B cell (primary cell): ENCODE measurements around the gene SLC25A21. TPM values are rescaled to one million over a fixed set of nuclear protein-coding genes. Genes with fewer than 3 reads are reported as not detected.

ENCODE experiments used
- ATAC-seq: fragments of 200-7000 bp; cut with Tn5 transposase; one replicate; pipeline ENCODE4 v1.10.0; 2021; ENCODE audit warnings: low read depth, mild to moderate bottlenecking, moderate number of reproducible peaks, moderate library complexity
- CTCF ChIA-PET: fragments of 350-600 bp; sonication (Branson Sonifier 250); formaldehyde crosslinking; loops from one replicate; lab custom pipeline; 2021; ENCODE audit warnings: antibody characterized with exemption, inconsistent platforms; lab: Charles Lee
- POLR2A ChIA-PET: fragments of 350-600 bp; sonication (Branson Sonifier 250); formaldehyde crosslinking; loops from one replicate; lab custom pipeline; 2021; ENCODE audit warnings: antibody characterized with exemption; lab: Charles Lee
- DNase-seq: peaks from one replicate; pipeline ENCODE4 v3.0.0; 2013
- H2AFZ ChIP-seq: 2 replicates; pipeline ENCODE4 v1.6.1; 2012; ENCODE audit warnings: mild to moderate bottlenecking, low read depth, low read length; ENCODE audit not compliant: insufficient read depth, poor library complexity, severe bottlenecking
- H3K27ac ChIP-seq, 2 donors: 1 replicate in 1 of 2; 2 replicates in 1 of 2; pipeline ENCODE4 v1.5.1; 2012 to 2013; ENCODE audit warnings: low read length in 2 of 2, mild to moderate bottlenecking in 2 of 2, moderate library complexity in 1 of 2
- H3K27me3 ChIP-seq, 4 experiments: fragments of 200-600 bp in 1 of 4; sonication (generic) in 1 of 4; replicated peaks in 1 of 4; 1 replicate in 2 of 4; 2 replicates in 2 of 4; pipeline versions ENCODE4 v1.6.1 to v1.7.0; 2013 to 2016; ENCODE audit warnings: low read length in 3 of 4, mild to moderate bottlenecking in 2 of 4, mixed read lengths in 1 of 4, moderate library complexity in 1 of 4; ENCODE audit not compliant: insufficient read depth in 4 of 4, control insufficient read depth in 3 of 4; ENCODE audit errors: control extremely low read depth in 1 of 4
- H3K36me3 ChIP-seq, 2 experiments: replicated peaks in 1 of 2; 1 replicate in 1 of 2; 2 replicates in 1 of 2; pipeline versions ENCODE4 v1.6.1 to v1.7.1; 2013; ENCODE audit warnings: low read length in 1 of 2; ENCODE audit not compliant: insufficient read depth in 2 of 2, control insufficient read depth in 1 of 2; ENCODE audit errors: control extremely low read depth in 1 of 2, extremely low read depth in 1 of 2
- H3K4me1 ChIP-seq, 2 donors: fragments of 200-600 bp in 1 of 2; sonication (generic) in 1 of 2; 1 replicate in 1 of 2; 2 replicates in 1 of 2; pipeline versions ENCODE4 v1.5.1 to v1.6.1; 2013 to 2017; ENCODE audit warnings: low read length in 2 of 2; ENCODE audit not compliant: control insufficient read depth in 2 of 2, insufficient read depth in 2 of 2
- H3K4me2 ChIP-seq: replicated peaks from 2 replicates; pipeline ENCODE3; 2012; ENCODE audit warnings: mild to moderate bottlenecking, low read depth, low read length; ENCODE audit not compliant: poor library complexity, severe bottlenecking
- H3K4me3 ChIP-seq, 5 experiments: fragments of 200-600 bp in 1 of 5; sonication (generic) in 1 of 5; 1 replicate in 3 of 5; 2 replicates in 2 of 5; pipeline versions ENCODE4 v1.5.1 to v1.7.0; 2011 to 2016; ENCODE audit warnings: low read length in 4 of 5, mild to moderate bottlenecking in 4 of 5, low read depth in 2 of 5, control low read depth in 1 of 5, moderate library complexity in 1 of 5; ENCODE audit not compliant: insufficient read depth in 1 of 5; ENCODE audit errors: control extremely low read depth in 1 of 5, extremely low read depth in 1 of 5
- H3K79me2 ChIP-seq: fragments of 200-600 bp; sonication (generic); one replicate; pipeline ENCODE4 v1.6.0; 2016; ENCODE audit warnings: low read length; ENCODE audit not compliant: control insufficient read depth, insufficient read depth
- H3K9ac ChIP-seq: fragments of 200-600 bp; sonication (generic); 2 replicates; pipeline ENCODE4 v1.6.1; 2017; ENCODE audit warnings: mild to moderate bottlenecking, low read length, moderate library complexity
- H3K9me3 ChIP-seq, 3 donors: one replicate each; pipeline versions ENCODE4 v1.6.1 to v1.7.1; 2013; ENCODE audit warnings: low read length in 2 of 3; ENCODE audit not compliant: control insufficient read depth in 2 of 3, insufficient read depth in 1 of 3; ENCODE audit errors: control extremely low read depth in 1 of 3
- H4K20me1 ChIP-seq: 2 replicates; pipeline ENCODE4 v1.6.0; 2012; ENCODE audit warnings: mild to moderate bottlenecking, low read length; ENCODE audit not compliant: insufficient read depth, control insufficient read depth, poor library complexity, severe bottlenecking
- H3K27ac Mint-ChIP-seq: one replicate; pipeline ENCODE4 v1.8.0; 2021; ENCODE audit warnings: mixed read lengths
- H3K27me3 Mint-ChIP-seq: one replicate; pipeline ENCODE4 v1.8.0; 2021; ENCODE audit warnings: mixed read lengths
- H3K4me1 Mint-ChIP-seq: one replicate; pipeline ENCODE4 v1.8.0; 2021; ENCODE audit warnings: mixed read lengths
- H3K4me3 Mint-ChIP-seq: one replicate; pipeline ENCODE4 v1.8.0; 2021; ENCODE audit warnings: mixed read lengths
- H3K9me3 Mint-ChIP-seq: one replicate; pipeline ENCODE4 v1.8.0; 2022; ENCODE audit warnings: mixed read lengths; ENCODE audit not compliant: insufficient read depth
- EZH2 ChIP-seq: IDR thresholded peaks from 2 replicates; pipeline ENCODE4 v1.6.1; 2012; ENCODE audit warnings: borderline replicate concordance, low read depth, mild to moderate bottlenecking, moderate library complexity, low read length; ENCODE audit not compliant: insufficient read depth, poor library complexity, severe bottlenecking
- WGBS: methylation state at CpG from one replicate; pipeline ENCODE4 v1.1.5; 2013; ENCODE audit warnings: missing lambda C conversion rate; ENCODE audit not compliant: insufficient coverage; 5-methylcytosine and 5-hydroxymethylcytosine counted together
- intact Hi-C: fragments of 100-400 bp; cut with micrococcal nuclease; formaldehyde crosslinking; loops from one replicate; pipeline ENCODE4 v1.10.0; 2022
- polyA plus RNA-seq: library from polyadenylated mRNA; depleted of rRNA; stranded (reverse); fragments of >200 nt; gene quantifications from 2 replicates; pipeline ENCODE4 v1.2.3, GENCODE V29; 2012
- total RNA-seq, 2 donors: library from RNA; stranded (reverse); fragments of 120-200 nt in 1 of 2; gene quantifications; 1 replicate in 1 of 2; 2 replicates in 1 of 2; pipeline versions ENCODE4 v1.2.3 to v1.2.4, GENCODE V29; 2013 to 2022
- TF ChIP-seq, protein P1 (sequence below): fragments of 200-600 bp; IDR thresholded peaks from one replicate; pipeline ENCODE4 v1.8.0; 2022; ENCODE audit warnings: antibody characterized with exemption, mild to moderate bottlenecking

Gene SLC25A21
- total and polyA plus RNA-seq, 2 donors (not counting 1 experiment from before 2014, with no cell fraction given) = not detected

DNA sequence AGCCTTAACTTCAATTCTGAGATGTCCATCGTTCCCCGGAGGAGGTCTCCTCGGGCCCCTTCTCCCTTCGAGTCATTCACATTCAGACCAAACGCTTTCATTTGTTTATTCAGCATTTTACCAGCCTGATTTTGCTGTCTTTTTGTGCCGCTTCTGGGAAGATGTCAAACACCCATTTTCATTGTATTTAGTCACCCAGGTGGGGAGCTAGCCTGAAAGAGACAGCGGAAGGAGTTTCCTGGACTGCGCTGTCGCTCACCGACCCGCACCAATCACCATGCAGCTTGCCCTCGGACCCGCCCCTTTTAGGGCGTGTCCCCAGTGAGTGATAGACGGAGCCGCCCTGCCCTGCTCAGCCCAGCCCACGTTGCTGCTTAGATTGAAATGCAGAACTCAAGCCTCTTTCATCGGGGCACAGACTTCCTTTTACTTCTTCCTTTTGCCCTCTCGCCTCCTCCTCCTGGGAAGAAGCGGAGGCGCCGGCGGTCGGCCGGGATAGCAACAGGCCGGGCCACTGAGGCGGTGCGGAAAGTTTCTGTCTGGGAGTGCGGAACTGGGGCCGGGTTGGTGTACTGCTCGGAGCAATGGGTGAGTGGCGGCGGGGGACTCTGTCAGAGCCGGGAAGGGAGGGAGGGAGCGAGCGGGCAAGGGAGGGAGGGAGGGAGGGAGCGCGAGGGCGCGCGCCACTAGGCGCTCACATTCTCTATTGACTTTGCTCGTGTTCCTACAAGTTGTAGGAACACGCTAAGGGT lies 510.7 kb downstream of the SLC25A21 start, which contains the start of gene PAX9:
PAX9 (plus strand) TSS at position 355 of the 752 bp plus-strand sequence; CDS start at position 585, 230 bp downstream.
- no peak for ATAC-seq

More for the DNA sequence above, 510.7 kb downstream of the SLC25A21 start, which contains the start of gene PAX9:
- WGBS = 4% methylated on average over 32 of the region's 44 CpGs
- Histone ChIP-seq H3K9ac (no peak within 1 kb of the TSS), H3K4me3 (no peak within 1 kb of the TSS), H3K4me1 (peaks cover 9 to 29% of the 10 kb centered on the region in 2 donors), H3K27ac (no peak within 1 kb of the TSS), H4K20me1 (no peaks in the 10 kb centered on the region), H3K79me2 (no peaks in the 10 kb centered on the region), H3K27me3 (peaks cover 0 to 91% (median 59%) of the 10 kb centered on the region in 4 experiments), H2AFZ (no peak within 1 kb of the TSS), H3K9me3 (peaks cover 0 to 68% (median 0%) of the 10 kb centered on the region in 3 donors), H3K36me3 (no peaks in the 10 kb centered on the region), H3K4me2 (peak within 1 kb of the TSS; percentile 25)
- H3K9me3 Mint-ChIP-seq = no peaks in the 10 kb centered on the region
- TF ChIP-seq, protein P1, sequence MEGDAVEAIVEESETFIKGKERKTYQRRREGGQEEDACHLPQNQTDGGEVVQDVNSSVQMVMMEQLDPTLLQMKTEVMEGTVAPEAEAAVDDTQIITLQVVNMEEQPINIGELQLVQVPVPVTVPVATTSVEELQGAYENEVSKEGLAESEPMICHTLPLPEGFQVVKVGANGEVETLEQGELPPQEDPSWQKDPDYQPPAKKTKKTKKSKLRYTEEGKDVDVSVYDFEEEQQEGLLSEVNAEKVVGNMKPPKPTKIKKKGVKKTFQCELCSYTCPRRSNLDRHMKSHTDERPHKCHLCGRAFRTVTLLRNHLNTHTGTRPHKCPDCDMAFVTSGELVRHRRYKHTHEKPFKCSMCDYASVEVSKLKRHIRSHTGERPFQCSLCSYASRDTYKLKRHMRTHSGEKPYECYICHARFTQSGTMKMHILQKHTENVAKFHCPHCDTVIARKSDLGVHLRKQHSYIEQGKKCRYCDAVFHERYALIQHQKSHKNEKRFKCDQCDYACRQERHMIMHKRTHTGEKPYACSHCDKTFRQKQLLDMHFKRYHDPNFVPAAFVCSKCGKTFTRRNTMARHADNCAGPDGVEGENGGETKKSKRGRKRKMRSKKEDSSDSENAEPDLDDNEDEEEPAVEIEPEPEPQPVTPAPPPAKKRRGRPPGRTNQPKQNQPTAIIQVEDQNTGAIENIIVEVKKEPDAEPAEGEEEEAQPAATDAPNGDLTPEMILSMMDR = no peak
- TF ChIP-seq EZH2 = no peak
- intact Hi-C loops = no loop called here
- CTCF ChIA-PET = no interaction called here
- H3K4me3 Mint-ChIP-seq = peak within 1 kb of the TSS; percentile 44
- DNase-seq = no peak
- POLR2A ChIA-PET = no interaction called here
- H3K27me3 Mint-ChIP-seq = peaks cover 71% of the 10 kb centered on the region
- no peak within 1 kb of the TSS for H3K27ac Mint-ChIP-seq
- H3K4me1 Mint-ChIP-seq = peaks cover 25% of the 10 kb centered on the region
